Transverse colon (tissue), 4 donors: ENCODE data around the gene TMEM132D. TPM values are rescaled to one million over a fixed set of nuclear protein-coding genes. Genes with fewer than 3 reads are reported as not detected.

Experiments
- DNase-seq: peaks from one replicate; pipeline ENCODE4 v3.0.0-alpha.2; 2019
- H3K27ac ChIP-seq, 4 donors: fragments of 200-600 bp; sonication (generic); 2 replicates each; pipeline ENCODE4 v1.5.1; 2016 to 2018; ENCODE audit warnings: inconsistent platforms in 4 of 4
- H3K27me3 ChIP-seq: fragments of 200-600 bp; sonication (generic); 2 replicates; pipeline ENCODE4 v1.5.1; 2017; ENCODE audit warnings: inconsistent platforms
- H3K36me3 ChIP-seq, 4 donors: fragments of 200-600 bp; sonication (generic); 2 replicates each; pipeline ENCODE4 v1.5.1; 2017 to 2019; ENCODE audit warnings: inconsistent platforms in 4 of 4
- H3K4me1 ChIP-seq, 4 donors: fragments of 200-600 bp; sonication (generic); 2 replicates each; pipeline ENCODE4 v1.5.1; 2017 to 2020; ENCODE audit warnings: inconsistent platforms in 4 of 4
- H3K4me3 ChIP-seq, 4 donors: fragments of 200-600 bp; sonication (generic); 1 replicate in 1 of 4; 2 replicates in 3 of 4; pipeline versions ENCODE4 v1.5.1 to v1.6.1; 2017 to 2019; ENCODE audit warnings: inconsistent platforms in 4 of 4
- H3K9me3 ChIP-seq, 2 donors: fragments of 200-600 bp; sonication (generic); 2 replicates each; pipeline ENCODE4 v1.5.1; 2017 to 2019; ENCODE audit warnings: inconsistent platforms in 2 of 2
- CTCF ChIP-seq, 5 experiments: fragments of 200-600 bp in 3 of 5; fragments of 450-650 bp in 2 of 5; sonication (generic) in 3 of 5; IDR thresholded peaks; 1 replicate in 2 of 5; 2 replicates in 3 of 5; pipeline ENCODE4 v1.5.1; 2016 to 2017; ENCODE audit warnings: antibody characterized with exemption in 5 of 5, inconsistent platforms in 3 of 5, mild to moderate bottlenecking in 2 of 5, moderate library complexity in 1 of 5
- EP300 ChIP-seq: sonication (generic); formaldehyde crosslinking; IDR thresholded peaks from one replicate; pipeline ENCODE4 v1.6.1; 2017; ENCODE audit warnings: antibody characterized with exemption, low read depth
- POLR2A ChIP-seq: fragments of 450-650 bp; IDR thresholded peaks from one replicate; pipeline ENCODE4 v1.6.1; 2016; ENCODE audit warnings: antibody characterized with exemption, mild to moderate bottlenecking, moderate library complexity
- POLR2AphosphoS5 ChIP-seq, 3 donors: sonication (generic); formaldehyde crosslinking; IDR thresholded peaks; one replicate each; pipeline ENCODE4 v1.6.1; 2016; ENCODE audit warnings: antibody characterized with exemption in 3 of 3
- WGBS, 2 donors: methylation state at CpG; one replicate each; pipeline ENCODE4 v1.1.5; 2018; ENCODE audit warnings: low coverage in 1 of 2; 5-methylcytosine and 5-hydroxymethylcytosine counted together
- in situ Hi-C, 4 donors: fragments of 200-750 bp; cut with MboI; loops; one replicate each; pipeline versions ENCODE4 v1.15.0 to v1.15.1; 2017; ENCODE audit warnings: low sequenced_read_pairs in 3 of 4, low pct_ligation_motif_present in 1 of 4, low pct_unique_long_range_greater_than_20kb in 1 of 4
- intact Hi-C: fragments of 100-400 bp; cut with DNase I; formaldehyde crosslinking; loops from one replicate; pipeline ENCODE4 v1.15.1; 2023; ENCODE audit warnings: low total_unique reads
- total RNA-seq, 4 donors: library from RNA; depleted of rRNA; stranded (reverse); fragments of >200 nt; gene quantifications; one replicate each; pipeline ENCODE4 v1.1.0, GENCODE V29; 2016

TMEM132D gene
- total RNA-seq, 4 donors from 2014 or later: 0.48 to 0.55 TPM; not detected in 2

DNA sequence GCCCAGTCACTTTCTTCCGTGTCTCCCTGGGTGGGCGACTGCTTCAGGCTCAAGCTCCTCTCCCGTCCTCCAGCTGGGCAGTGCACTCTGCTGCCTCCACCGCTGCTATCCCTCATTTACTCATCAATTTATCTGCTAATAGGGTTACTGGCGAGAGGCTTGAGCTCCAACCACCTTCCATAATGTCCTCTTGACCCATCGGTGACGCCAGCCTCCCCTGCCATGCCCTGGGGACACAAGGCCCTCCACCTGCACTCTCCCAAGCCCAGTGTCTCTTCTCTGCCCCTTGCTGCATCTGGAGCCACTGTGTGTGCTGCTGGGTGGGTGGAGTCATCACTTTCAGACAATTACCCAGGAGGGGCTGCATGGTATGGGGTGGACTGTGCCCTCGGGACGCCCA lies 78.5 kb downstream of the TMEM132D start:
- Histone ChIP-seq H3K4me1 (no peaks in the 10 kb centered on the region), H3K4me3 (no peak overlapping the region), H3K27ac (no peak overlapping the region), H3K36me3 (no peaks in the 10 kb centered on the region), H3K9me3 (no peaks in the 10 kb centered on the region), H3K27me3 (no peaks in the 10 kb centered on the region)
- DNase-seq: no peak
- intact Hi-C loops (no loop called here), in situ Hi-C loops (no loop called here)
- WGBS, 2 donors: 71% methylated on average over 9 of the region's 9 CpGs; no CpG with 5 or more reads in 1 of the 2 donors
- no peak for TF ChIP-seq CTCF (IDR thresholded peaks at IDR 0.05)
- TF ChIP-seq POLR2A: no peak
- TF ChIP-seq EP300: no peak
- no peak for TF ChIP-seq POLR2AphosphoS5 (IDR thresholded peaks at IDR 0.05)

DNA sequence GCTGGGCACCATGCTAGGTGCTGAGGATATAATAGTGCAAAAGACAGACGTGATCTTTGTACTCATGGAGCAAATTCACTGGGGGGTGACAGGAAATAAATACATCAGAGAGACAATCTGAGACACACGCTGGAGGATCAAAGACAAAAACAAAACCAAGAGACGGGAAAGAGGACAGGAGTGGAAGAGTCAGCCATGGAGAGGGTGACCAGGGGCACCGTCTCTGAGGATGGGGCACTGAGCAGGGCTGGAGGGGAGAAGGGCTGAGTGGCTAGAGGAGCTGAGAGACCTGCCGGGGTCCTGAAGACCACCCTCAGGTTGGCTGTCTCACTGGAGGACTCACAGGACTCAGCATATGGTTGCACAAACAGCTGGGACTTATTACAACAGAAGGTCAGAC lies 81.9 kb downstream of the TMEM132D start:
- H3K4me3 ChIP-seq: no peak overlapping the region
- in situ Hi-C loops (no loop called here), intact Hi-C loops (no loop called here)
- TF ChIP-seq CTCF (IDR thresholded peaks at IDR 0.05) (no peak), POLR2AphosphoS5 (IDR thresholded peaks at IDR 0.05) (no peak), EP300 (no peak), POLR2A (no peak)
- no peaks in the 10 kb centered on the region for H3K9me3 ChIP-seq
- DNase-seq: no peak
- H3K36me3 ChIP-seq: no peaks in the 10 kb centered on the region
- no peaks in the 10 kb centered on the region for H3K27me3 ChIP-seq
- no peak overlapping the region for H3K27ac ChIP-seq
- 65 to 72% methylated on average over 4 to 5 of the region's 5 CpGs for WGBS, 2 donors
- H3K4me1 ChIP-seq: no peaks in the 10 kb centered on the region

GRCh38 chr12:129819391-129819790 lies 84.4 kb downstream of the TMEM132D start:
- Histone ChIP-seq H3K27me3 (no peaks in the 10 kb centered on the region), H3K36me3 (no peaks in the 10 kb centered on the region), H3K27ac (no peak overlapping the region), H3K4me1 (no peaks in the 10 kb centered on the region), H3K9me3 (no peaks in the 10 kb centered on the region), H3K4me3 (no peak overlapping the region)
- intact Hi-C loops (no loop called here), in situ Hi-C loops (no loop called here)
- DNase-seq: no peak
- TF ChIP-seq CTCF (IDR thresholded peaks at IDR 0.05): no peak
- no peak for TF ChIP-seq EP300
- no peak for TF ChIP-seq POLR2AphosphoS5 (IDR thresholded peaks at IDR 0.05)
- TF ChIP-seq POLR2A: no peak
- 77 to 85% methylated on average over 11 to 12 of the region's 12 CpGs for WGBS, 2 donors

- Histone ChIP-seq H3K27me3 (no peaks in the 10 kb centered on the region), H3K9me3 (no peaks in the 10 kb centered on the region), H3K4me3 (no peak overlapping the region), H3K27ac (no peak overlapping the region), H3K36me3 (no peaks in the 10 kb centered on the region), H3K4me1 (no peaks in the 10 kb centered on the region)
- in situ Hi-C loops: no loop called here
- intact Hi-C loops: no loop called here
- DNase-seq: no peak
- 66 to 72% methylated on average over 7 to 8 of the region's 8 CpGs for WGBS, 2 donors
- TF ChIP-seq POLR2A: no peak
- no peak for TF ChIP-seq POLR2AphosphoS5 (IDR thresholded peaks at IDR 0.05)
- TF ChIP-seq CTCF (IDR thresholded peaks at IDR 0.05): no peak
- no peak for TF ChIP-seq EP300
These were observed 88.0 kb downstream of the TMEM132D start for GRCh38 chr12:129815846-129816245.
